Ishikawa (cell line): Measurements from ENCODE around the gene NAT10.

Experiments used
- CREB1 ChIP-seq: IDR thresholded peaks from 2 replicates; pipeline ENCODE4 v1.6.1; 2012; ENCODE audit warnings: low read depth
- EP300 ChIP-seq: IDR thresholded peaks from 2 replicates; pipeline ENCODE4 v1.6.1; 2012; ENCODE audit warnings: borderline replicate concordance
- MAX ChIP-seq: IDR thresholded peaks from 2 replicates; pipeline ENCODE4 v1.6.1; 2012
- NFIC ChIP-seq: IDR thresholded peaks from 2 replicates; pipeline ENCODE4 v1.6.1; 2012
- REST ChIP-seq: IDR thresholded peaks from 2 replicates; pipeline ENCODE4 v1.6.1; 2012; ENCODE audit warnings: low read depth, mild to moderate bottlenecking
- TCF12 ChIP-seq: IDR thresholded peaks from 2 replicates; pipeline ENCODE4 v1.6.1; 2012; ENCODE audit warnings: low read depth

GRCh38 chr11:34147581-34147980 is 42.2 kb downstream of the NAT10 start:
- TF ChIP-seq TCF12 (no peak), REST (no peak), CREB1 (no peak), EP300 (no peak), NFIC (no peak), MAX (no peak)
